ENCODE results near the gene CEACAM1. TPM values are rescaled to one million over a fixed set of nuclear protein-coding genes. Genes with fewer than 3 reads are reported as not detected.

The CEACAM1 gene
- total RNA-seq, 4 donors from 2014 or later: 0.51 to 24.7 (median 6.5) TPM

DNA sequence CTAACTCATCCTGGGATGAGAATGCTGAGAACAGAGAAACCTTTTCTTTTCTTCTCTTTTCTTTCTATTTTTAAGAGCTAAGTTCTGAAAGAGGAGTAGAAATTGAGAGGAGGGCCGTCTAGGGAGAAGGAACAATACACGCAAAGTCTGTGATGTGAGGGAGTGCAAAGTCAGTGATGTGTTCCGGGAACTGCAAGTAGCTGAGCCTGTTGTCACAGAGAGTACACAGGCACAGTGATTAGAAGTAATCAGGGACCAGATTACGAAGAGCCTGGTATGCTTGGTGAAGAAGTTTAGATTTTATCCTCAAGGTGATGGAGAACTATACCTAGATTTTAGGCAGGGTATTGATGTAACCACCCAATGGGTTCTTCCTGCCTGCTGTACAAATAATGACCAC lies 53.5 kb downstream of the CEACAM1 start:
- Histone ChIP-seq H3K4me1 (no peaks in the 10 kb centered on the region), H3K36me3 (no peaks in the 10 kb centered on the region), H3K9me3 (no peaks in the 10 kb centered on the region), H3K27me3 (no peaks in the 10 kb centered on the region), H3K27ac (no peak overlapping the region), H3K4me3 (no peak overlapping the region)
- no peak for DNase-seq
- TF ChIP-seq POLR2A (IDR thresholded peaks at IDR 0.05): no peak
- TF ChIP-seq, protein P1, sequence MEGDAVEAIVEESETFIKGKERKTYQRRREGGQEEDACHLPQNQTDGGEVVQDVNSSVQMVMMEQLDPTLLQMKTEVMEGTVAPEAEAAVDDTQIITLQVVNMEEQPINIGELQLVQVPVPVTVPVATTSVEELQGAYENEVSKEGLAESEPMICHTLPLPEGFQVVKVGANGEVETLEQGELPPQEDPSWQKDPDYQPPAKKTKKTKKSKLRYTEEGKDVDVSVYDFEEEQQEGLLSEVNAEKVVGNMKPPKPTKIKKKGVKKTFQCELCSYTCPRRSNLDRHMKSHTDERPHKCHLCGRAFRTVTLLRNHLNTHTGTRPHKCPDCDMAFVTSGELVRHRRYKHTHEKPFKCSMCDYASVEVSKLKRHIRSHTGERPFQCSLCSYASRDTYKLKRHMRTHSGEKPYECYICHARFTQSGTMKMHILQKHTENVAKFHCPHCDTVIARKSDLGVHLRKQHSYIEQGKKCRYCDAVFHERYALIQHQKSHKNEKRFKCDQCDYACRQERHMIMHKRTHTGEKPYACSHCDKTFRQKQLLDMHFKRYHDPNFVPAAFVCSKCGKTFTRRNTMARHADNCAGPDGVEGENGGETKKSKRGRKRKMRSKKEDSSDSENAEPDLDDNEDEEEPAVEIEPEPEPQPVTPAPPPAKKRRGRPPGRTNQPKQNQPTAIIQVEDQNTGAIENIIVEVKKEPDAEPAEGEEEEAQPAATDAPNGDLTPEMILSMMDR (IDR thresholded peaks at IDR 0.05): no peak
- intact Hi-C loops (cut with DNase I; ENCODE audit: low total_unique reads): no loop called here

DNA sequence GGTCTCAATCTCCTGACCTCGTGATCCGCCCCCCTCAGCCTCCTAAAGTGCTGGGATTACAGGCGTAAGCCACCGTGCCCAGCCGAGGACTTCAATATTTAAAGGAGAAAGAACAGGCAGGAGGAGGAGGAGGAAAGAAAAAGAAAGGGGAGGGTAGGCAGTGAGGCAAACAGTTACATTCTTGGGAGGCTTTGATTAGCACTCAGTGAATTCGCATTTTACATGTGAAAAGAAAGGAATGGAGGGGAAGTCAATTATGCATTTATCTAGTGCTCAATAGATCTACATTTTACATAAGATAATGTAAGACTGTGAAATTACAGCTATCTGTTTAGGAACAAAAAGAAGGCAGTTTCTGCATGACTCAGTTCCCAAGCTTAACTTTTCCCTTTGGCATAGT lies 54.6 kb downstream of the CEACAM1 start:
- H3K36me3 ChIP-seq: no peaks in the 10 kb centered on the region
- H3K27me3 ChIP-seq: no peaks in the 10 kb centered on the region
- DNase-seq: no peak
- no peak overlapping the region for H3K4me3 ChIP-seq
- TF ChIP-seq, protein P1 (IDR thresholded peaks at IDR 0.05): no peak
- no peak for TF ChIP-seq POLR2A (IDR thresholded peaks at IDR 0.05)
- H3K9me3 ChIP-seq: no peaks in the 10 kb centered on the region
- intact Hi-C loops (cut with DNase I; ENCODE audit: low total_unique reads): no loop called here
- no peak overlapping the region for H3K27ac ChIP-seq
- H3K4me1 ChIP-seq: no peaks in the 10 kb centered on the region

DNA sequence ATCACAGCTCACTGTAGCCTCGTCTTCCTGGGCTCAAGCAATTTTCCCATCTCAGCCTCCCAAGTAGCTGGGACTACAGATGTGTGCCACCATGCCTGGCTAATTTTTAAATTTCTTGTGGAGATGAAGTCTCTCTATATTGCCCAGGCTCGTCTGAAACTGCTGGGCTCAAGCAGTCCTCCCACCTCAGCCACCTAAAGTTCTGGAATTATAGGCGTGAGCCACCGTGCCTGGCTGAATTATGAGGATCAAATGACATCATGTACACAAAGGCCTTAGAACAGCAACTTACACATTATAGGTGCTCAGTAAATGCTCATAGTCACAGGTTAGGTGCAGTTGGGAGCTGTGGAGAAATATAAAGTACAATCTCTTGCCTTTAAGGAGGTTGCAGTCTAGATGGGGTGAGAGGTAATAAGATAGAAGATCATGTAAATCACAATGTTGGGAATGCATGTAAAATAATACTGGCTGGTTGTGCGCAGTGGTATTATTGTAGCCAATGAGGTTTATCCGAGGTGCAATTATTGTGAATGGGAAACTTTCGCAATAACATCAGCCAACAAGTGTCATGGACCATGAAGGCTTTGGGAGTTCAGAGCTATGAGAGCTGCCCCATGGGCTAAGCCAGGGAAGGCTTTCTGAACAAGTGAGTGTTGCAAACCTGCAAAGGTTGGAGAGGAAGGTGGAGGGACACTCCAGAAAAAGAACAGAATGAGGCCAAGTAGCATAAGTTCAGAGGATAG lies 55.7 kb downstream of the CEACAM1 start:
- TF ChIP-seq, protein P1 (IDR thresholded peaks at IDR 0.05): no peak
- no peak for TF ChIP-seq POLR2A (IDR thresholded peaks at IDR 0.05)
- H3K9me3 ChIP-seq: no peaks in the 10 kb centered on the region
- H3K4me1 ChIP-seq: no peaks in the 10 kb centered on the region
- intact Hi-C loops (cut with DNase I; ENCODE audit: low total_unique reads): no loop called here
- no peak overlapping the region for H3K4me3 ChIP-seq
- H3K27me3 ChIP-seq: no peaks in the 10 kb centered on the region
- DNase-seq: no peak
- H3K36me3 ChIP-seq: no peaks in the 10 kb centered on the region
- H3K27ac ChIP-seq: no peak overlapping the region

DNA sequence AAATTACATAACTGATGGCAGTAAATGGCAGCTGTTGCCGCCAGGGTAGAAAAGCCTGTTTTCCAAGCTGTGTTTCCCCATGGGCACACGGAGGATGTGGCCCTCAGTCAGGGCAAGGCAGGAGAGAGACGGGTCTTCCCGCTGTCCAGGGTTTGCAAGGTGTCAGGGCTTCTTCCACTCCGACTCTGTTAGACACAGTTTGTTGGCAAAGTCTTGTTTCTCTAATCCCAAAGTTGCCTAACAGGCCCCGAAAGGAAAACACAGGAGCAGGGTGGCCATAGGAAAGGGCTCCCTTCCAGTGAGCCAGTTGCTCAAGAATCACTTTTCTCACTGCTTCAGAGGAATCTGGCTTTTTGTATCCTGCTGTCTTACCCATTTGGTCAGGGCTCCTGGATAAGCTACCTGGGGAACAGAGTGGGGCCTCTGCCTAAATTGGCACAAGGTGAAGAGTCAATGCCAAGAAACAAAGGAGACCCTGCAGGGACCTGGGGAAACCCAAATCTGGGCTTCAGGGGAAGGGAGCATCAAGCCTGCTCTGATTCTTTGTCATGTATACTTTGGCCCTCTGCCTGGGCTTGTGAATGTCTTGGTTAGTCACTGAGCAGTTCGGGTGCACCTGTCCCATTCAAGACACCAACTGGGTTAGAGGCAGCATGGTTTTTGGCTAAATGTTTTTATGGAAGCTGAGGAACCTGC lies 56.6 kb downstream of the CEACAM1 start:
- no peaks in the 10 kb centered on the region for H3K9me3 ChIP-seq
- intact Hi-C loops (cut with DNase I; ENCODE audit: low total_unique reads): no loop called here
- no peaks in the 10 kb centered on the region for H3K27me3 ChIP-seq
- TF ChIP-seq, protein P1 (IDR thresholded peaks at IDR 0.05): no peak
- TF ChIP-seq POLR2A (IDR thresholded peaks at IDR 0.05): no peak
- no peaks in the 10 kb centered on the region for H3K36me3 ChIP-seq
- H3K4me3 ChIP-seq: no peak overlapping the region
- no peak overlapping the region for H3K27ac ChIP-seq
- H3K4me1 ChIP-seq: no peaks in the 10 kb centered on the region
- no peak for DNase-seq
